ENCODE results near the gene DLX1. TPM values are rescaled to one million over a fixed set of nuclear protein-coding genes. Genes with fewer than 3 reads are reported as not detected.
A peak's percentile ranks its signal among the peaks of the same experiment; 100 is the strongest.

The DLX1 gene
- total RNA-seq, 4 donors from 2014 or later, result not detected

DNA sequence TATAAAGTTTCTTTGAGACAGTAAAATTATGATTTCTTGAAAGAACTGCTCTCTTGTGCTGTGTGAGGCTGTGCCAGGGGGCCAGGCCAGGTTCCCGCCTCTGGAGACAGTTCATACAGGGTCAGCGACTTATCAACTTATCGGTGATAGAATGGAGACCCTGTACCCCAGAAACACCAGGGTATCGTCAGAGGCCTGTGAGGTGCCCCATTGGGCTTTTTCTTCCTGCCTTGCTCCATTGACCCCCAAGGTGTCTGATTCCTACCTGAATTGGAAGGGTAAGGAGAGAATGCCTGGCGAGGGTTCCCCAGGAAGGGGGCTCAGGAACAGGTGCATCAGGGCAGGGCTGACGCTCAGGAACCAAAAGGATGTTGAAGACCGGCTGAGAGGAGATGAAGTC is 4.3 kb downstream of the DLX1 start:
- H3K36me3 ChIP-seq, result no peaks in the 10 kb centered on the region
- H3K4me1 ChIP-seq, result peaks cover 2 to 36% (median 19%) of the 10 kb centered on the region in 4 donors
- H3K27me3 ChIP-seq, result peaks cover 0 to 96% of the 10 kb centered on the region in 2 donors
- H3K4me3 ChIP-seq, result no peak overlapping the region
- no peak for TF ChIP-seq POLR2A (IDR thresholded peaks at IDR 0.05)
- TF ChIP-seq, protein P1, sequence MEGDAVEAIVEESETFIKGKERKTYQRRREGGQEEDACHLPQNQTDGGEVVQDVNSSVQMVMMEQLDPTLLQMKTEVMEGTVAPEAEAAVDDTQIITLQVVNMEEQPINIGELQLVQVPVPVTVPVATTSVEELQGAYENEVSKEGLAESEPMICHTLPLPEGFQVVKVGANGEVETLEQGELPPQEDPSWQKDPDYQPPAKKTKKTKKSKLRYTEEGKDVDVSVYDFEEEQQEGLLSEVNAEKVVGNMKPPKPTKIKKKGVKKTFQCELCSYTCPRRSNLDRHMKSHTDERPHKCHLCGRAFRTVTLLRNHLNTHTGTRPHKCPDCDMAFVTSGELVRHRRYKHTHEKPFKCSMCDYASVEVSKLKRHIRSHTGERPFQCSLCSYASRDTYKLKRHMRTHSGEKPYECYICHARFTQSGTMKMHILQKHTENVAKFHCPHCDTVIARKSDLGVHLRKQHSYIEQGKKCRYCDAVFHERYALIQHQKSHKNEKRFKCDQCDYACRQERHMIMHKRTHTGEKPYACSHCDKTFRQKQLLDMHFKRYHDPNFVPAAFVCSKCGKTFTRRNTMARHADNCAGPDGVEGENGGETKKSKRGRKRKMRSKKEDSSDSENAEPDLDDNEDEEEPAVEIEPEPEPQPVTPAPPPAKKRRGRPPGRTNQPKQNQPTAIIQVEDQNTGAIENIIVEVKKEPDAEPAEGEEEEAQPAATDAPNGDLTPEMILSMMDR (IDR thresholded peaks at IDR 0.05), result no peak
- DNase-seq, result no peak
- no peak overlapping the region for H3K27ac ChIP-seq
- H3K9me3 ChIP-seq, result peaks cover 0 to 19% (median 0%) of the 10 kb centered on the region in 4 donors

DNA sequence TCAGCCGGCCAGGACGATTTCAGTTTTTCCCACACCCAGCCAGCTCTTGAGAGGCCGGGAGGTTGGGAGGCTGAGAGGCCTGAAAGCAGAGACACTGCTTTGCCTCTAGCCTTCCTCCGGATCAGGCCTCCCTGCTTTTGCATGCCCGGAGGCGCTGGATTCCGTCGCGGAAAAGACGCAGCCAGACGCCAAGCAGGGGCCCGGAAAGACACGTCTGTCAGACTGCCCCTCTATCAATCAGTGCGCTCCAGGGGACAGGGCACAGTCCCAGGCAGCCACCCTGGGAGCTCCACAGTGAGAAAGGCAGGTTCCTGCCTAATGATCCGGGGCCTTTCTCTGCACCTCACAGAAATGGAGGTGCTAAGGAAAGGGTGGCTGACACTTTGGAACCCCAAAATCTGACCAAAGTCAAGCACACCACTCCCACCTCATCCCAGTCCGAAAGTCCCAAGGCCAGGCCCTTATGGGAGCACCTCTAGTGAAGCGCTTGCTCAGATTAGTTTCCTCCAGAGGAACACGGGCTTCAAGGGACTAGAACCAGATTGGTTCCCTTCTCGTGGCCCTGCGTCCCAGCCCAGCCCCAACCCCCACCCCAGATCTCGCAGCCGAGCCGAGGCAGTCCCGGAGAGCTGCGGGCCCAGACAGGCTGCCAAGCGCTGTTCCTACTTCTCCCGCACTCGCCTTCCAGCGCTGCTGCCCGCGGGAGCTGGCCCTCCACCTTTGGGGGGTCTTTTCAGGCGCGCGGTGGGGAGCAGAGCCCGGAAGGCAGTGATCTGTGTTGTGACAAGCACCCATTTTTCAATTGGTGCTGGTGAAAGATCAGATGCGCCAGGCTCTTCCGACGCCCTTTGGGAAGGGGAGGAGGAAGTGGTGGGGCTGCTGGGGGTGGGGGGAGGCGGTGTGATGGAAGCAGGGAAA is 5.0 kb downstream of the DLX1 start:
- peaks cover 4 to 36% (median 20%) of the 10 kb centered on the region in 4 donors for H3K4me1 ChIP-seq
- DNase-seq, result peak in 1 of 3 donors; percentile 3
- H3K9me3 ChIP-seq, result peaks cover 0 to 20% (median 0%) of the 10 kb centered on the region in 4 donors
- H3K36me3 ChIP-seq, result no peaks in the 10 kb centered on the region
- no peak overlapping the region for H3K4me3 ChIP-seq
- TF ChIP-seq POLR2A (IDR thresholded peaks at IDR 0.05), result no peak
- TF ChIP-seq, protein P1 (IDR thresholded peaks at IDR 0.05), result no peak
- H3K27ac ChIP-seq, result no peak overlapping the region
- peaks cover 0 to 98% of the 10 kb centered on the region in 2 donors for H3K27me3 ChIP-seq

DNA sequence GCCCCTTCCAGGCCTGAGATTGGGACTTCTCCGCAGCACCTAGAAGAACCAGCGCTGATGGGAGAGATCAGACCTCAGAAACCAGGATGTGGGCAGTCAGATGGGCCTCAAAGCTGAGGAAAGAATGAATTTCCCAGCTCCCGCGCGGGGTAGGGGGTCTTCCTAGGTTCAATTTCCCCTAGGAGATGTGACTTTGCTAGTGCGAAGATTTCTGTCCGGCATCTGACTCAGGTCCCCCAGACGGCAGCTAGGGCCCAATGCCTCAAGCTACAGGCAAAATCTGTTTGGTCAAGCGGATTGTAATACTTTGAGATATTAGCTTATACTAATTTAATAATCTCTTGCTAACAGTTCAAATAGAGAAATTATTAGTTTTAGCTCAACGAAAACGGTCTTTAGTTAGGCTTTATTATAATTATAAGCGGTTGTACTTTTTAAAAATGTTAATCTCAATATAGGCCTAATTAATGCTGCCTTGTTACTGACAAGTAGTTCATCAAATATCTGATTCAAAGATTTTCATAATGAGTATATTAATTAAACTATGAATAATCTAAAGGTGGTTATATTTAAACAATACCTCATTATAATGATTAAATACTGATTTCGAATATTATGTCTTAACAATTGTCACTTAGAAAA is 5.8 kb downstream of the DLX1 start:
- H3K4me3 ChIP-seq, result no peak overlapping the region
- DNase-seq, result no peak
- peaks cover 0 to 98% of the 10 kb centered on the region in 2 donors for H3K27me3 ChIP-seq
- peaks cover 0 to 23% (median 0%) of the 10 kb centered on the region in 4 donors for H3K9me3 ChIP-seq
- H3K36me3 ChIP-seq, result no peaks in the 10 kb centered on the region
- no peak overlapping the region for H3K27ac ChIP-seq
- TF ChIP-seq POLR2A (IDR thresholded peaks at IDR 0.05), result no peak
- TF ChIP-seq, protein P1 (IDR thresholded peaks at IDR 0.05), result no peak
- H3K4me1 ChIP-seq, result peaks cover 4 to 36% (median 17%) of the 10 kb centered on the region in 4 donors

DNA sequence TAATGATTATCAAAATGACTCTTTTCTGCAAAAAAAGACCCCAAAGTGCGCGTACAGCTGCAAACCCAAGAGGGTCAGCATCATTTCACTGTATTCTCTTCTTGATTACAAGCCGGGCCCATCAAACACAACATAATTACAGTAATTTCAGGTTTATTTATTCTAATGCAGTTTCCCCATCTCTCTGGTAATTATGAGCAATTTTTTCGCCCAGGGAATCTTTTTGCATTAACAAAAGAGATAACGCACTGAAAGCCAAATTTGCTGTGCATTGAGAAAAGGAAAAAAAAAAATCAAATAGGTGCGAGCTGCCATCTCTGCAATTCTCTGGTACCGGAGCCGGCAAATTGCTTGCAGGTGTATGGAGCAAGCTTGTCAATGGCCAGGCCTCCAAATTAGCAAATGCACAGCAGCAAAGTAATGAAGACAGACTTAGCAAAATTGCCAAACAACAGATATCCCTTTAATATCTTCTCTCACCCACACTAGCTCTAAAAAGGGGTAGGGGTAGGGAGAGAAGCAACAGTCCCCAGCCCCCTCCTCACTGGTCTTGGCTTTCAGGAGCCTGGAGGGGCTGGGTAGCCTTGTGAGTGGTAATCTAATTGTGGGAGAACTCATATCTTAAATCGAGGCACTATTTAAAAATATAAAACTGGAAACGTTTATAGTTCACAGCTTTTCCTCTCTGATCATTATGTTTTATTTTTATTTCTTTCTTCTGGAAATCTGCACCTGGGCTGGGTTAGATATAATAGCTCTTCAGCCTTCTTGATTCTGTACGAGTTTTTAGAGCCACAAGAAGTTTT is 6.7 kb downstream of the DLX1 start:
- Histone ChIP-seq H3K27ac (no peak overlapping the region), H3K4me3 (no peak overlapping the region), H3K36me3 (no peaks in the 10 kb centered on the region), H3K9me3 (peaks cover 0 to 24% (median 0%) of the 10 kb centered on the region in 4 donors), H3K27me3 (peaks cover 0 to 98% of the 10 kb centered on the region in 2 donors), H3K4me1 (peaks cover 4 to 36% (median 18%) of the 10 kb centered on the region in 4 donors)
- TF ChIP-seq POLR2A (IDR thresholded peaks at IDR 0.05), result no peak
- TF ChIP-seq, protein P1 (IDR thresholded peaks at IDR 0.05), result no peak
- no peak for DNase-seq

DNA sequence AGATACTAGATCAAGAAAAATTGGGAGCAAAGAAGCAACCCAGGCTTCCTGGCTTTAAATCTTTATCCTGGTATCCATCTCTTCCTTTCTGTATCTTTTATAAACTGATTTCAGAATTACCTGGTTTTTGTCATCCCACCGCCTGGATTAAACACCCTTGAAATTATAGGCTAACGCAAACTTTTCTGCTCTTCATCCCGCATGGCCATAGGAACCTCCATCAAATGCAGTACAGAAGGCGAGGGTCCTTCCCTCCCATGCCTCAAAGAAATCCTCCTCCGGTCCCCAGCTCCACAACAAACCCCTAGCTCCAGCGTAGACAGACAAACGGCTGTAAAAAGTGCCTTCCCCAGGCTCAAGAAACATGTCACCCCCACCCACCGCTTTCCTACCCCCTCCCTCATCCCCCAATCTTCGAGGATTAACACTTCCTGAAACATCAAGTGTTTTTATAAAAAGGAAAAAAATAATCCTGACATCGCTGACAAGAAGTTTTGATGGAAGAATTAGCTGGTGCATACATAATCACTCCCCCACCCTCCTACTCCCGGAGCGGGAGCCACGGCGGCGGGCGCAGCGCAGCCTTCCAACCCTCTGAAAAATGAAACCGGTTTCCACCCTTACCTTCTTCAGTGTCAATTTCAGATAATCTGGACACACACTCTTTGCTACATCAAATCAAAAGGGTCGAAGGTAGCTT is 7.6 kb downstream of the DLX1 start:
- H3K27me3 ChIP-seq, result peaks cover 0 to 98% of the 10 kb centered on the region in 2 donors
- DNase-seq, result no peak
- H3K36me3 ChIP-seq, result no peaks in the 10 kb centered on the region
- no peak overlapping the region for H3K27ac ChIP-seq
- H3K4me3 ChIP-seq, result no peak overlapping the region
- peaks cover 0 to 19% (median 0%) of the 10 kb centered on the region in 4 donors for H3K9me3 ChIP-seq
- peaks cover 4 to 36% (median 20%) of the 10 kb centered on the region in 4 donors for H3K4me1 ChIP-seq
- no peak for TF ChIP-seq POLR2A (IDR thresholded peaks at IDR 0.05)
- TF ChIP-seq, protein P1 (IDR thresholded peaks at IDR 0.05), result no peak

Data from Peyer's patch (tissue), 4 donors.